Right lobe of liver (tissue), 6 donors: ENCODE data around the gene DGKK. TPM values are rescaled to one million over a fixed set of nuclear protein-coding genes. Genes with fewer than 3 reads are reported as not detected.

Experiments used
- ATAC-seq, 4 donors: fragments of 200-7000 bp; cut with Tn5 transposase; one replicate each; pipeline ENCODE4 v1.9.1; 2020; ENCODE audit warnings: mild to moderate bottlenecking in 4 of 4, moderate library complexity in 4 of 4
- DNase-seq, 3 donors: peaks; one replicate each; pipeline ENCODE4 v3.0.0-alpha.2; 2020
- H3K27ac ChIP-seq, 3 donors: fragments of 200-600 bp; one replicate each; pipeline ENCODE4 v1.8.0; 2022
- H3K27me3 ChIP-seq, 2 donors: fragments of 200-600 bp; one replicate each; pipeline ENCODE4 v1.8.0; 2022
- H3K36me3 ChIP-seq, 4 donors: fragments of 200-600 bp; sonication (generic) in 1 of 4; one replicate each; pipeline versions ENCODE4 v1.5.1 to v1.8.0; 2017 to 2022; ENCODE audit warnings: control low read depth in 1 of 4
- H3K4me1 ChIP-seq, 4 donors: fragments of 200-600 bp; sonication (generic) in 1 of 4; one replicate each; pipeline versions ENCODE4 v1.5.1 to v1.8.0; 2017 to 2022; ENCODE audit warnings: control low read depth in 1 of 4
- H3K4me3 ChIP-seq, 3 donors: fragments of 200-600 bp; one replicate each; pipeline ENCODE4 v1.8.0; 2022
- H3K9me3 ChIP-seq, 4 donors: fragments of 200-600 bp; sonication (generic) in 1 of 4; one replicate each; pipeline versions ENCODE4 v1.5.1 to v1.8.0; 2017 to 2022; ENCODE audit warnings: control low read depth in 1 of 4
- CTCF ChIP-seq, 4 donors: fragments of 200-600 bp in 3 of 4; fragments of 450-650 bp in 1 of 4; IDR thresholded peaks; one replicate each; pipeline versions ENCODE4 v1.5.1 to v1.8.0; 2016 to 2022; ENCODE audit warnings: antibody characterized with exemption in 4 of 4, mild to moderate bottlenecking in 2 of 4
- POLR2A ChIP-seq: fragments of 450-650 bp; IDR thresholded peaks from one replicate; pipeline ENCODE4 v1.6.1; 2017; ENCODE audit warnings: antibody characterized with exemption, mild to moderate bottlenecking
- WGBS: methylation state at CpG from one replicate; pipeline ENCODE4 v1.1.6; 2018; ENCODE audit warnings: low coverage, low lambda C conversion rate; ENCODE audit not compliant: insufficient coverage; ENCODE audit errors: missing lambda C conversion rate; 5-methylcytosine and 5-hydroxymethylcytosine counted together
- intact Hi-C, 2 donors: fragments of 100-400 bp; cut with DNase I; formaldehyde crosslinking; loops; one replicate each; pipeline versions ENCODE4 v1.11.2 to v1.14.1; 2022
- total RNA-seq, 6 experiments: library from RNA; depleted of rRNA in 2 of 6; stranded (reverse); fragments of >200 nt in 2 of 6; fragmentation: NEBNext Ultra II Directional in 3 of 6; extraction: Animal tissue kit (Norgen Biotek cat#: 25700) in 3 of 6; gene quantifications; one replicate each; pipeline versions ENCODE4 v1.1.0 to v1.2.4, GENCODE V29; 2016 to 2023
- donor health status: DM: no; HTN: yes; CAD: no.
- donor health status: DM: no; HTN: no; CAD: no.
- donor health status: DM: no; HTN: no; CAD: no.
- donor health status: DM: no; HTN: yes; CAD: no.
- donor health status: DM: no; HTN: yes; CAD: no.

The DGKK gene
- total RNA-seq, 6 experiments from 2014 or later = 0.02 TPM; not detected in 5

DNA sequence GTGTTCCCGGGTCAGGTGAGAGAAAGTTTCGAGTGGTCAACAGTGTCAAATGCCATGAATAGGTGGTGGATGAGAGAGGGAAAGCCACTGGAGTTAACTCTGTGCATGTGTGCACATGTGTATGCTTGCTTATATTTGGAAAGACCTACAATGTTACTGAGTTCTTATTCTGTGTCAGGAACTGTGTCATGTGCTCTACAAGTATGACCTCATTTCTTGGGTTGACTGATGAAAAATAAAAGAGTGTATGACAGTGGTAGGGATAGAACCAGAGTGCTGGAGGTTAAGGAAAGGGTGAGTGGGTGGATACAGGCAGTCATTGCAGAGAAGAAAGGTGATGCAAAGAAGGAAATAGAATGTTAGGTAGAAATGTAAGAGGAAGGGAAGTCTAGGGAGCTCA is 22.1 kb upstream of the DGKK start:
- WGBS = 28% methylated on average over 2 of the region's 2 CpGs
- H3K27ac ChIP-seq = no peak overlapping the region
- H3K9me3 ChIP-seq = no peaks in the 10 kb centered on the region
- DNase-seq = no peak
- ATAC-seq = no peak
- TF ChIP-seq POLR2A (no peak), CTCF (IDR thresholded peaks at IDR 0.05) (no peak)
- H3K27me3 ChIP-seq = no peaks in the 10 kb centered on the region
- H3K4me1 ChIP-seq = no peaks in the 10 kb centered on the region
- no peak overlapping the region for H3K4me3 ChIP-seq
- H3K36me3 ChIP-seq = no peaks in the 10 kb centered on the region
- intact Hi-C loops = no loop called here

GRCh38 chrX:50484662-50485061 is 14.0 kb upstream of the DGKK start:
- Histone ChIP-seq H3K36me3 (no peaks in the 10 kb centered on the region), H3K9me3 (no peaks in the 10 kb centered on the region), H3K4me1 (no peaks in the 10 kb centered on the region), H3K27ac (no peak overlapping the region), H3K27me3 (no peaks in the 10 kb centered on the region), H3K4me3 (no peak overlapping the region)
- 58% methylated on average over 1 of the region's 1 CpG for WGBS
- TF ChIP-seq POLR2A (no peak), CTCF (IDR thresholded peaks at IDR 0.05) (no peak)
- intact Hi-C loops = no loop called here
- ATAC-seq (no peak), DNase-seq (no peak)

DNA sequence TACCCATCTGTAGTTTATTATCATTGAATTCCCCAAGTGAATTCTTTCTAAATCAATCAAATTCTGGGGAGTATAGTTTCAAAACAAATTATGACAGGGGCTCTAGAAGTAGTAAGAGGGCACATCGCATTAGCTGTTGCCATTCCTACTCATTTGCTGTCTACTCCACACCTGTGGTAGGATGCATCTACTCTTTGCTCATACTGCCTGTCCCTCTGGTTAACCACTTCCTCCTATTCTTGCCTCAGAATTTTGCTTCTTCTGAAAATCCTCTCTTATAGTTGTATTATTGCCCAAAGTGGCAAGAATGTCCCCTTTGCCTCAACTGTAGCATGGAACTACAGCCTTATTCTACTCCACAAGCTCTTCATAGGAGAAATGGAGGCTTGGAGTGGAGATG is 12.7 kb upstream of the DGKK start:
- DNase-seq (no peak), ATAC-seq (no peak)
- Histone ChIP-seq H3K27me3 (no peaks in the 10 kb centered on the region), H3K27ac (no peak overlapping the region), H3K9me3 (no peaks in the 10 kb centered on the region), H3K4me3 (no peak overlapping the region), H3K4me1 (no peaks in the 10 kb centered on the region), H3K36me3 (no peaks in the 10 kb centered on the region)
- intact Hi-C loops = no loop called here
- WGBS = 0% methylated on average over 1 of the region's 1 CpG
- no peak for TF ChIP-seq POLR2A
- TF ChIP-seq CTCF (IDR thresholded peaks at IDR 0.05) = no peak

- Histone ChIP-seq H3K36me3 (no peaks in the 10 kb centered on the region), H3K27me3 (peaks cover 0 to 8% of the 10 kb centered on the region in 2 donors), H3K27ac (no peak overlapping the region), H3K4me1 (no peaks in the 10 kb centered on the region), H3K4me3 (no peak overlapping the region), H3K9me3 (no peaks in the 10 kb centered on the region)
- DNase-seq (no peak), ATAC-seq (no peak)
- intact Hi-C loops = no loop called here
- 25% methylated on average over 5 of the region's 5 CpGs for WGBS
- no peak for TF ChIP-seq CTCF (IDR thresholded peaks at IDR 0.05)
- TF ChIP-seq POLR2A = no peak
These were observed 4.6 kb upstream of the DGKK start for GRCh38 chrX:50475208-50475607.

DNA sequence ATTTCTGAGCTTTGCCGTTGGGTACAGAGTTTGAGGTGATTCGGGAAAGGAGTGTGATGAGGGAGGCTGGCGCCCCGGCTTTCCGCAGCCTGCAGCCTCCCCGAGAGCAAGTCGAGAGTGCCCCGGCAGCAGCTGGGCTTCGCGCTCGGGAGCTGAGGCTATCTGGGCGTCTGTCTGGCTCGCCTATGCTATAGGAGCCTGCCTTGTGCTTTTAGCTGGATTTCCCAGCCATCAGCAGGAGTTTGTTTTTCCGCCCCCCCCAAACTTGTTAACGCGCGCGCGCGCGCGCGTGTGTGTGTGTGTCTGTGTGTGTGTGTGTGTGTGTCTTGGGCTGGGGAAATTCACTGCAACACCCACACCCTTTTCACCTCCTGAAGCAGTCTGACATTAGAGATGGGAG is 765 bp upstream of the DGKK start:
- ATAC-seq (no peak), DNase-seq (no peak)
- intact Hi-C loops = no loop called here
- H3K4me3 ChIP-seq = no peak overlapping the region
- no peaks in the 10 kb centered on the region for H3K9me3 ChIP-seq
- no CpG with 5 or more reads among the region's 23 CpGs for WGBS
- H3K27ac ChIP-seq = no peak overlapping the region
- H3K4me1 ChIP-seq = no peaks in the 10 kb centered on the region
- H3K36me3 ChIP-seq = no peaks in the 10 kb centered on the region
- H3K27me3 ChIP-seq = peaks cover 0 to 20% of the 10 kb centered on the region in 2 donors
- no peak for TF ChIP-seq CTCF (IDR thresholded peaks at IDR 0.05)
- TF ChIP-seq POLR2A = no peak
